GM19023 (cell line): ENCODE results near the gene CD300H.

Experiments used
- ATAC-seq: cut with Tn5 transposase; IDR thresholded peaks from one replicate; pipeline ENCODE4 v1.9.1; 2021; ENCODE audit warnings: mild to moderate bottlenecking, moderate library complexity; ENCODE audit not compliant: unreplicated experiment

The CD300H gene

DNA sequence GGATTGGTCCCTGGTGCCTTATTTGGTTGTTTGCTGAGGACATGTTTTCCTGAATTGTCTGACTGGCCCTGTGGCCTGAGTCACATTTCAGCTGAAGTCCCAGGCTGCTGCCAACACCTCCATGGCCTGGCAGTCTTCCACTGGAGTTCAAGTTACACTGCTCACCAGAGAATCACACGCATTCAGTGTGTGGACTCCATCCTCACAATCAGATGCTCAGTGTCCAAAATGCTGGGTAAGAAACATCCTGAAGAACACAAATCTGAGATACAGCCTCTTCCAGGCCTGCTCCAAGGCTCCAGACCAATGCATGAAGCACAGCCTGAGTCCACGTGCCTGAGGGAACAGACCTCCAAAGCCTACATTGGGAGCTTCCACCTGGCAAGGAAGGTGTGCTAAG is 55.3 kb downstream of the CD300H start:
- ATAC-seq: no peak
